ENCODE measurements around the gene POTEH. TPM values are rescaled to one million over a fixed set of nuclear protein-coding genes. Genes with fewer than 3 reads are reported as not detected.
"Not testable (repeated sequence)": the region's sequence is repeated elsewhere in the genome, so short reads cannot be mapped to it uniquely, and the experiment has no call there.

Gene POTEH
- total RNA-seq, 1 experiment from 2014 or later = not detected

DNA sequence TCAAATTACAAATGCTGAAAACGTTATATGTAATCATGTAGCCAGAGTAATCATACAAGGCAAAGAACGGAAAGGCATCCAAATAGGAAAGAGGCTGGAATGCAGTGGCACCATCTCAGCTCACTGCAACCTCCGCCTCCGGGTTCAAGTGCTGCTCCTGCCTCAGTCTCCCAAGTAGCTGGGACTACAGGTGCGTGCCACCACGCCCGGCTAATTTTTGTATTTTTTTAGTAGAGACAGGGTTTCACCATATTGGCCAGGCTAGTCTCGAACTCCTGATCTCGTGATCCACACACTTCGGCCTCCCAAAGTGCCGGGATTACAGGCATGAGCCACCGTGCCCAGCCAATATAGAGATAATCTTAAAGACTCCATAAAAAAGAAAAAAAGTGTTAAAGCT lies 20.4 kb upstream of the POTEH start:
- not testable (repeated sequence) for H3K9ac ChIP-seq (ENCODE audit: extremely low read depth, insufficient read length, low read length); H4K8ac ChIP-seq (replicated peaks; ENCODE audit: insufficient read length, low read depth, low read length); H3K56ac ChIP-seq (ENCODE audit: insufficient read length, low read depth, low read length); H3K4me1 Mint-ChIP-seq; H3K27ac Mint-ChIP-seq; H2AFZ ChIP-seq (ENCODE audit: low read length); H3K4me2 ChIP-seq (ENCODE audit: insufficient read depth, insufficient read length, low read length); H3T11ph ChIP-seq (ENCODE audit: low read length); DNase-seq; H2BK120ac ChIP-seq (ENCODE audit: low read depth, low read length, poor library complexity, severe bottlenecking); H3K23ac ChIP-seq (ENCODE audit: insufficient read length, low read depth, low read length); H3K27me3 ChIP-seq (ENCODE audit: insufficient read depth, low read length); H3K9me3 Mint-ChIP-seq; H2AK5ac ChIP-seq (ENCODE audit: insufficient read length, low read length); H2BK5ac ChIP-seq (ENCODE audit: insufficient read length, low read length); H4K5ac ChIP-seq (ENCODE audit: insufficient read length, low read depth, low read length); H3K18ac ChIP-seq (ENCODE audit: insufficient read length, low read depth, low read length); H4K20me1 ChIP-seq (ENCODE audit: control insufficient read depth, insufficient read depth, insufficient read length); H2BK12ac ChIP-seq (ENCODE audit: insufficient read length, low read depth, low read length); H2BK20ac ChIP-seq (ENCODE audit: low read depth, low read length, poor library complexity, severe bottlenecking); H2BK15ac ChIP-seq (ENCODE audit: low read depth, low read length); H3K23me2 ChIP-seq (ENCODE audit: insufficient read length, low read depth, low read length, poor library complexity, severe bottlenecking); H3K27me3 Mint-ChIP-seq (ENCODE audit: low read depth); H3K4ac ChIP-seq (ENCODE audit: low read depth, low read length); H3K4me3 Mint-ChIP-seq; H3K79me1 ChIP-seq (ENCODE audit: insufficient read depth, low read depth, low read length, poor library complexity, severe bottlenecking); H4K91ac ChIP-seq (ENCODE audit: insufficient read length, low read depth, low read length); H3K79me2 ChIP-seq (ENCODE audit: insufficient read depth, low read length); H3K4me1 ChIP-seq (ENCODE audit: insufficient read depth, low read length); H3K9me3 ChIP-seq (ENCODE audit: control insufficient read depth, low read depth, low read length); H3K27ac ChIP-seq (ENCODE audit: insufficient read length, low read depth, low read length); H3K14ac ChIP-seq (ENCODE audit: insufficient read depth, low read length); H3K36me3 Mint-ChIP-seq (ENCODE audit: insufficient read depth in 1 of 3, low read depth in 3 of 3)
- WGBS (ENCODE audit: extremely low coverage, insufficient read length, low lambda C conversion rate) = no CpG with 5 or more reads among the region's 12 CpGs

GRCh38 chr22:15679702-15680101 lies 10.1 kb upstream of the POTEH start:
- not testable (repeated sequence) for H3K23me2 ChIP-seq (ENCODE audit: insufficient read length, low read depth, low read length, poor library complexity, severe bottlenecking); H3K4me1 Mint-ChIP-seq; H4K5ac ChIP-seq (ENCODE audit: insufficient read length, low read depth, low read length); H3K36me3 Mint-ChIP-seq (ENCODE audit: insufficient read depth in 1 of 3, low read depth in 3 of 3); H3K9me3 Mint-ChIP-seq; H3T11ph ChIP-seq (ENCODE audit: low read length); H2BK12ac ChIP-seq (ENCODE audit: insufficient read length, low read depth, low read length); H4K91ac ChIP-seq (ENCODE audit: insufficient read length, low read depth, low read length); H3K14ac ChIP-seq (ENCODE audit: insufficient read depth, low read length); H2BK120ac ChIP-seq (ENCODE audit: low read depth, low read length, poor library complexity, severe bottlenecking); H2BK5ac ChIP-seq (ENCODE audit: insufficient read length, low read length); H3K79me1 ChIP-seq (ENCODE audit: insufficient read depth, low read depth, low read length, poor library complexity, severe bottlenecking); H3K27ac Mint-ChIP-seq; H3K9me3 ChIP-seq (ENCODE audit: control insufficient read depth, low read depth, low read length); H4K8ac ChIP-seq (replicated peaks; ENCODE audit: insufficient read length, low read depth, low read length); H3K27ac ChIP-seq (ENCODE audit: insufficient read length, low read depth, low read length); H3K4me1 ChIP-seq (ENCODE audit: insufficient read depth, low read length); H3K9ac ChIP-seq (ENCODE audit: extremely low read depth, insufficient read length, low read length); H3K4ac ChIP-seq (ENCODE audit: low read depth, low read length); H3K56ac ChIP-seq (ENCODE audit: insufficient read length, low read depth, low read length); H3K4me2 ChIP-seq (ENCODE audit: insufficient read depth, insufficient read length, low read length); H2BK15ac ChIP-seq (ENCODE audit: low read depth, low read length); H2AFZ ChIP-seq (ENCODE audit: low read length); DNase-seq; H3K79me2 ChIP-seq (ENCODE audit: insufficient read depth, low read length); H3K23ac ChIP-seq (ENCODE audit: insufficient read length, low read depth, low read length); H2BK20ac ChIP-seq (ENCODE audit: low read depth, low read length, poor library complexity, severe bottlenecking); H3K27me3 ChIP-seq (ENCODE audit: insufficient read depth, low read length); H3K4me3 Mint-ChIP-seq; H3K27me3 Mint-ChIP-seq (ENCODE audit: low read depth); H2AK5ac ChIP-seq (ENCODE audit: insufficient read length, low read length); H4K20me1 ChIP-seq (ENCODE audit: control insufficient read depth, insufficient read depth, insufficient read length); H3K18ac ChIP-seq (ENCODE audit: insufficient read length, low read depth, low read length)
- WGBS (ENCODE audit: extremely low coverage, insufficient read length, low lambda C conversion rate) = no CpG with 5 or more reads among the region's 8 CpGs
